ENCODE measurements around the gene ITGAD. TPM values are rescaled to one million over a fixed set of nuclear protein-coding genes. Genes with fewer than 3 reads are reported as not detected.

ITGAD gene
- total RNA-seq, 1 donor from 2014 or later, result not detected

GRCh38 chr16:31467858-31468257, 74.7 kb downstream of the ITGAD start:
- no peaks in the 10 kb centered on the region for H3K27me3 ChIP-seq
- intact Hi-C loops (cut with DNase I), result no loop called here

GRCh38 chr16:31470615-31471014, 77.5 kb downstream of the ITGAD start:
- H3K27ac ChIP-seq, result peak overlapping the region; percentile 96
- no peak for DNase-seq (ENCODE audit: extremely low spot score in 2 of 2)
- peak overlapping the region in 1 of 2 donors; percentile 72 for H3K4me3 ChIP-seq
- TF ChIP-seq POLR2A (IDR thresholded peaks at IDR 0.05), result no peak
- TF ChIP-seq CTCF (IDR thresholded peaks at IDR 0.05), result no peak
- no peak for TF ChIP-seq POLR2AphosphoS5 (IDR thresholded peaks at IDR 0.05; ENCODE audit: insufficient read depth in 1 of 2, low read depth in 1 of 2)
- intact Hi-C loops (cut with DNase I), result loop anchor here (5.0 kb wide), 1 partner anchor 37 kb away; the partner anchor contains the start of gene RUSF1
- no peaks in the 10 kb centered on the region for H3K27me3 ChIP-seq
- no peaks in the 10 kb centered on the region for H3K9me3 ChIP-seq
- H3K36me3 ChIP-seq, result peaks cover 0 to 41% of the 10 kb centered on the region in 2 donors
- peaks cover 30% of the 10 kb centered on the region for H3K4me1 ChIP-seq

More at GRCh38 chr16:31467858-31468257, 74.7 kb downstream of the ITGAD start:
- no peak for TF ChIP-seq POLR2A (IDR thresholded peaks at IDR 0.05)
- TF ChIP-seq CTCF (IDR thresholded peaks at IDR 0.05), result no peak
- no peak for TF ChIP-seq POLR2AphosphoS5 (IDR thresholded peaks at IDR 0.05; ENCODE audit: insufficient read depth in 1 of 2, low read depth in 1 of 2)
- DNase-seq (ENCODE audit: extremely low spot score in 2 of 2), result no peak
- H3K4me3 ChIP-seq, result no peak overlapping the region
- peaks cover 0 to 41% of the 10 kb centered on the region in 2 donors for H3K36me3 ChIP-seq
- no peak overlapping the region for H3K27ac ChIP-seq
- H3K4me1 ChIP-seq, result peaks cover 19% of the 10 kb centered on the region
- H3K9me3 ChIP-seq, result no peaks in the 10 kb centered on the region

GRCh38 chr16:31471241-31471874, 78.2 kb downstream of the ITGAD start:
- H3K4me3 ChIP-seq, result peak overlapping the region; percentile 72 to 76
- intact Hi-C loops (cut with DNase I), result loop anchor here (5.0 kb wide), 1 partner anchor 36 kb away; the partner anchor contains the start of gene RUSF1

GRCh38 chr16:31471875-31472708, 79.0 kb downstream of the ITGAD start, which contains the start of gene TGFB1I1:
Gene TGFB1I1, plus strand, starts transcription at chr16:31472152. Its CDS starts 37 bp downstream, at chr16:31472189.
- Histone ChIP-seq H3K4me1 (peaks cover 36% of the 10 kb centered on the region), H3K27me3 (no peaks in the 10 kb centered on the region), H3K4me3 (peak within 1 kb of the TSS; percentile 72 to 76), H3K27ac (peak within 1 kb of the TSS; percentile 96), H3K9me3 (no peaks in the 10 kb centered on the region), H3K36me3 (peaks cover 0 to 40% of the 10 kb centered on the region in 2 donors)
- intact Hi-C loops (cut with DNase I), result loop anchor here (5.0 kb wide), 1 partner anchor 35 kb away; the partner anchor contains the start of gene RUSF1
- peak in 1 of 2 donors; percentile 58 for TF ChIP-seq POLR2AphosphoS5 (IDR thresholded peaks at IDR 0.05; ENCODE audit: insufficient read depth in 1 of 2, low read depth in 1 of 2)
- peak in 1 of 2 donors; percentile 9 for TF ChIP-seq POLR2A (IDR thresholded peaks at IDR 0.05)
- no peak for TF ChIP-seq CTCF (IDR thresholded peaks at IDR 0.05)
- no peak for DNase-seq (ENCODE audit: extremely low spot score in 2 of 2)

More at GRCh38 chr16:31471241-31471874, 78.2 kb downstream of the ITGAD start:
- no peak for DNase-seq (ENCODE audit: extremely low spot score in 2 of 2)
- Histone ChIP-seq H3K27me3 (no peaks in the 10 kb centered on the region), H3K27ac (peak overlapping the region; percentile 96), H3K36me3 (peaks cover 0 to 40% of the 10 kb centered on the region in 2 donors), H3K4me1 (peaks cover 33% of the 10 kb centered on the region), H3K9me3 (no peaks in the 10 kb centered on the region)
- TF ChIP-seq POLR2AphosphoS5 (IDR thresholded peaks at IDR 0.05; ENCODE audit: insufficient read depth in 1 of 2, low read depth in 1 of 2) (no peak), POLR2A (IDR thresholded peaks at IDR 0.05) (no peak)

GRCh38 chr16:31472709-31473203, 79.6 kb downstream of the ITGAD start:
- no peak for DNase-seq (ENCODE audit: extremely low spot score in 2 of 2)
- H3K4me1 ChIP-seq, result peaks cover 36% of the 10 kb centered on the region
- H3K36me3 ChIP-seq, result peaks cover 0 to 43% of the 10 kb centered on the region in 2 donors
- peak overlapping the region; percentile 72 to 76 for H3K4me3 ChIP-seq
- intact Hi-C loops (cut with DNase I), result loop anchor here (5.0 kb wide), 1 partner anchor 35 kb away; the partner anchor contains the start of gene RUSF1
- no peaks in the 10 kb centered on the region for H3K9me3 ChIP-seq
- H3K27ac ChIP-seq, result peak overlapping the region; percentile 96
- no peaks in the 10 kb centered on the region for H3K27me3 ChIP-seq
- peak in 1 of 2 donors; percentile 68 for TF ChIP-seq POLR2AphosphoS5 (IDR thresholded peaks at IDR 0.05; ENCODE audit: insufficient read depth in 1 of 2, low read depth in 1 of 2)
- peak; percentile 47 to 56 (median 49) for TF ChIP-seq CTCF (IDR thresholded peaks at IDR 0.05)
- TF ChIP-seq POLR2A (IDR thresholded peaks at IDR 0.05), result no peak
